HL-60/S4 treated with retinoic acid at 250 ng/mL for 4 days and 3 days (cell line): ENCODE results near the gene KCNQ2.

Experiments used
- in situ Hi-C: fragments of 300-500 bp; cut with MboI; formaldehyde crosslinking; loops from 2 replicates; pipeline ENCODE4 v1.7.0; 2022; ENCODE audit warnings: low sequenced_read_pairs

The KCNQ2 gene

GRCh38 chr20:63420359-63421093 is 51.9 kb downstream of the KCNQ2 start:
- in situ Hi-C loops = no loop called here

- in situ Hi-C loops = no loop called here
Measured at GRCh38 chr20:63419299-63419698, 53.2 kb downstream of the KCNQ2 start.

GRCh38 chr20:63418617-63419016 is 53.8 kb downstream of the KCNQ2 start:
- in situ Hi-C loops = no loop called here

- in situ Hi-C loops = no loop called here
Measured at GRCh38 chr20:63417738-63418120, 54.7 kb downstream of the KCNQ2 start.

DNA sequence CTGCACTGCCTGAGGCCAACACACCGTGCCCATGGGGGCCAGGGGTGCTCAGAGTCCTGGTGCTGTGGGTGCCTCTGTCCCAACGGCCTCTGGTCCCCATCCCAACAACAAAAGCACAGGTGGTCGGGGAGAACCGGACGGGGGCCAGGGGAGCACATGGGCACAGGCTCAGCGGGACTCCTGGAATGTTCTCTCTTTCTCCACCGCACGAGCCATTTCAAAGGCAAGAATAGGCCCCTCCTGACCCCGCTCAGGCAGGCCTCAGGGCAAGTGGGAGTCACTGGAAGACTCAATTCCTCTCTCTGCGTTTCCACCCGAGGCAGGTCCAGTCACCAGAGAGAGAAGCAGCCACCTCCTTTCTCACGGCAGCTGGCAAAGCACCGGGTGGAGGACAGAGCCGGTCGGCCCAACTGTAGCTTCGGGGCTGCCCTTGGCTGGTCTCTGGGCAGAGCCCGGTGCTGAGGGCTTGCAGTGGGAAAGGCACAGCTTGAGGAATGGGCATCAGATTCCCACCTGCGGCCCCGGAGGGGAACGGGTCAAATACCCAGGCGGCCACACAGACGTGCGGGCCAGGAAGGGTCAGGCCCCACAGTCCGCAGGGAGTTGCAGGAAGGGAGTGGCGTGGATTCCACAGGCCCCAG is 55.2 kb downstream of the KCNQ2 start:
- in situ Hi-C loops = no loop called here

GRCh38 chr20:63416631-63417030 is 55.8 kb downstream of the KCNQ2 start:
- in situ Hi-C loops = no loop called here

GRCh38 chr20:63415647-63416391 is 56.6 kb downstream of the KCNQ2 start:
- in situ Hi-C loops = no loop called here

- in situ Hi-C loops = no loop called here
Measured at GRCh38 chr20:63414720-63415430, 57.6 kb downstream of the KCNQ2 start.

- in situ Hi-C loops = no loop called here
Measured at GRCh38 chr20:63413963-63414684, 58.3 kb downstream of the KCNQ2 start.

GRCh38 chr20:63413323-63413722 is 59.1 kb downstream of the KCNQ2 start:
- in situ Hi-C loops = no loop called here

DNA sequence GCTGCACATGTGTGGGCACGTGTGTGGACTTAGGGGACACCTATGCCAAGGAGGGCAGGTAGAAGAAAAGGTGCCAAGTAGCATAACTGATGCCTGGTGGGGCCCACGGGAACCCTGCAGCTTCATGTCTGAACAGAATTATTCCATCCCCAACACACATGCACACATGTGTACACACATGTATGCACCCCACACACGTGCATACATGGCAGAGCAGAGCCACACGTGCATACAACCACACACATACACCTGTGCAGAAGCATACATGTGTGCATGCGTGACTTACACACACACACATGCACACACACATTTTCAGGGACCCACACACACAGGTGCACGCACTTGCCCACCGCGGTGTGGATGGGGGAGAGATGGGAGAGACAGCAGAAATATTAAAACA is 59.6 kb downstream of the KCNQ2 start:
- in situ Hi-C loops = no loop called here

- in situ Hi-C loops = no loop called here
Measured at GRCh38 chr20:63411898-63412631, 60.4 kb downstream of the KCNQ2 start.

- in situ Hi-C loops = no loop called here
Measured at GRCh38 chr20:63411151-63411897, 61.1 kb downstream of the KCNQ2 start.

DNA sequence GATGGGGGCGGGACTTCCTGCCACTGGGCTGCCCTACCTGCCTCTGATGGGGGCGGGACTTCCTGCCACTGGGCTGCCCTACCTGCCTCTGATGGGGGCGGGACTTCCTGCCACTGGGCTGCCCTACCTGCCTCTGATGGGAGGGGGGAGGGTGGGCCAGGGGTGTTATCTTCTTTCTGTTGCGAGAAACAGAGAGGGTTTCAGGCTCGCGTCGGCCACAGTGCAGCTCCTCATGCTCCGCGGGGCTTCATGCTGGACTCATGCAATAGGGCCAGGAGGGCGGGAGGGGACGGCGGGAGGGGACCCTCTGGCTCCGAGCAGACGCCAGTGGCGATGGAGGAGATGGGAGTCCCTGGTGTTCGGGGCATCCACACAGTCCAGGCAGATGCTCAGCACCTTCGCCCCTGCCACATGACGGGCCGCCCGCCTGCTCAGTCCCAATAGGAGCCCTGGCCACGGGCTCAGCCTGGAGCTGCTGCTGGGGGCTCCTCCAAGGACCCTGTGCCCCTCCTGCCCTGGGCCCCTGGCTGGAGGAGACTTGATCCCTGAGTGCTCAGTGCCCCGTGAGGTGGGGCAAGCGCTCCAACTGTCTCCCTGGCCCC is 62.5 kb downstream of the KCNQ2 start:
- in situ Hi-C loops = no loop called here

DNA sequence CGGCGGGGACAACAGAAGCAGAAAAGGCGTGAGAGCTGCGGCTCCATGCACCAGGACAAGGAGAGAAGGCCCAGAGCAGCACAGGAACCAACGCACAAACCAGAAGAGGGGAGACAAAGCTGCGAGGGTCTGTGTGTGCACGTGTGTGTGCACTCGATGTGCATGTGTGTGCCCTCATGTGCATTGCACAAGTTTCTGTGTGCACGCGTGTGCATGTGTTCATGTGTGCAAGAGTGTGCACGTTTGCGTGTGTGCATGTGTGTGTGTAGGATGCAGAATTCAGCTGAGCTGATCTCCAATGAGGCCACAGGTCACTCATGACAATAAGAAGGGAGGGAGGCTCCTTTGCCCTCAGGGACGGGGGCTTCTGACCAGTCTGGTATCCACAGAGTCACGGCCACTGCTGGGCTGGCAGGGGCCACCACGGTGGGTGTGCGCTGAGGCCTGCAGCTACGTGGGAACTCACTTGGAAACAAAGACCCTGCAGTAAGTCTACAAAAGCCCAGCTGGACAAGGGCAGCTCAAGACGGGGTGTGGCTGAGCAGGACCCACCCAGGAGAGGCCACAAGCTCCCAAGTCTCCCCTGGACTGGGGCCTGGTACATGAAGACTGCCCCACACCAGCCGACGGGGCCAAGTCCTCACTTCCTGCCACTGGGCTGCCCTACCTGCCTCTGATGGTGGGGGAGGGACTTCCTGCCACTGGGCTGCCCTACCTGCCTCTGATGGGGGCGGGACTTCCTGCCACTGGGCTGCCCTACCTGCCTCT is 63.2 kb downstream of the KCNQ2 start:
- in situ Hi-C loops = no loop called here

DNA sequence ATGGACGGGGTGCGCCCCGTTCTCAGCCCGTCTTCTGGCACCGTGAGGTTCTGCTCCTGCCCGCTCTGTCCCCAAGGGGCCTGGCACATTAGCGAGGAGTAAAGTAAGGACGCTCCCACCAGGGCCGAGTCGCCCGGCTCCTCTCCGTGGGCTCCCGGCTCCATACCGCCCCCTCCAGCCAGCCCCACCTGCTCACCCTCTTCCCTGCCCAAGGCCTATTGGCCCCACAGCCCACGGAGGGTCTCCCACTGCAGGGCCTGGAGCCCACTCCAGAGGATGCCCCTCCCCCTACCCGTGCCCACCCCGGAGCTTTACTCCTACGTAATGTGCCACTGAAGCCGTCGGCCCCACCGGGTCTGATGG is 63.8 kb downstream of the KCNQ2 start:
- in situ Hi-C loops = no loop called here

GRCh38 chr20:63407928-63408683 is 64.3 kb downstream of the KCNQ2 start:
- in situ Hi-C loops = no loop called here
